ENCODE results near the gene TSPAN11. TPM values are rescaled to one million over a fixed set of nuclear protein-coding genes. Genes with fewer than 3 reads are reported as not detected.

The TSPAN11 gene
- total and polyA plus RNA-seq, 2 experiments from 2014 or later: 2.1 to 6.0 TPM

DNA sequence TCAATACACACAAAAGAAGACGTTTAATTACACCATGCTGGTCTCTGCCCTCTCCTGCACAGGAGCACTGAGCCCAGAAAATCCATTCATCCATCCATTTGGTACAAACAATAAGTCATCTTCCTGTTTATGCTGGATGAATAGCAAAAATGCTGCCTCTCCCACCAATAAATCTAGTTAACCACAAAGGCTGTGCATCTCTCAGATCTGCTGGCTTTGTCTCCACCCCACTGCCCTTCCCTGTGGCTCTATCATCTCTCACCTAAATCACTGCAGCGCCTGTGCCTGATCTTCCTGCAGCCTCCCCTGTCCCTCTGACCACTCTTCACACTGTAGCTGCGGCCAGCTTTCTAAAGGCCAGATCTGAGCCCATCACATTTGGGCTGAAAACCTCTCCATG is 74.2 kb downstream of the TSPAN11 start (continued):
- TF ChIP-seq, protein P1, sequence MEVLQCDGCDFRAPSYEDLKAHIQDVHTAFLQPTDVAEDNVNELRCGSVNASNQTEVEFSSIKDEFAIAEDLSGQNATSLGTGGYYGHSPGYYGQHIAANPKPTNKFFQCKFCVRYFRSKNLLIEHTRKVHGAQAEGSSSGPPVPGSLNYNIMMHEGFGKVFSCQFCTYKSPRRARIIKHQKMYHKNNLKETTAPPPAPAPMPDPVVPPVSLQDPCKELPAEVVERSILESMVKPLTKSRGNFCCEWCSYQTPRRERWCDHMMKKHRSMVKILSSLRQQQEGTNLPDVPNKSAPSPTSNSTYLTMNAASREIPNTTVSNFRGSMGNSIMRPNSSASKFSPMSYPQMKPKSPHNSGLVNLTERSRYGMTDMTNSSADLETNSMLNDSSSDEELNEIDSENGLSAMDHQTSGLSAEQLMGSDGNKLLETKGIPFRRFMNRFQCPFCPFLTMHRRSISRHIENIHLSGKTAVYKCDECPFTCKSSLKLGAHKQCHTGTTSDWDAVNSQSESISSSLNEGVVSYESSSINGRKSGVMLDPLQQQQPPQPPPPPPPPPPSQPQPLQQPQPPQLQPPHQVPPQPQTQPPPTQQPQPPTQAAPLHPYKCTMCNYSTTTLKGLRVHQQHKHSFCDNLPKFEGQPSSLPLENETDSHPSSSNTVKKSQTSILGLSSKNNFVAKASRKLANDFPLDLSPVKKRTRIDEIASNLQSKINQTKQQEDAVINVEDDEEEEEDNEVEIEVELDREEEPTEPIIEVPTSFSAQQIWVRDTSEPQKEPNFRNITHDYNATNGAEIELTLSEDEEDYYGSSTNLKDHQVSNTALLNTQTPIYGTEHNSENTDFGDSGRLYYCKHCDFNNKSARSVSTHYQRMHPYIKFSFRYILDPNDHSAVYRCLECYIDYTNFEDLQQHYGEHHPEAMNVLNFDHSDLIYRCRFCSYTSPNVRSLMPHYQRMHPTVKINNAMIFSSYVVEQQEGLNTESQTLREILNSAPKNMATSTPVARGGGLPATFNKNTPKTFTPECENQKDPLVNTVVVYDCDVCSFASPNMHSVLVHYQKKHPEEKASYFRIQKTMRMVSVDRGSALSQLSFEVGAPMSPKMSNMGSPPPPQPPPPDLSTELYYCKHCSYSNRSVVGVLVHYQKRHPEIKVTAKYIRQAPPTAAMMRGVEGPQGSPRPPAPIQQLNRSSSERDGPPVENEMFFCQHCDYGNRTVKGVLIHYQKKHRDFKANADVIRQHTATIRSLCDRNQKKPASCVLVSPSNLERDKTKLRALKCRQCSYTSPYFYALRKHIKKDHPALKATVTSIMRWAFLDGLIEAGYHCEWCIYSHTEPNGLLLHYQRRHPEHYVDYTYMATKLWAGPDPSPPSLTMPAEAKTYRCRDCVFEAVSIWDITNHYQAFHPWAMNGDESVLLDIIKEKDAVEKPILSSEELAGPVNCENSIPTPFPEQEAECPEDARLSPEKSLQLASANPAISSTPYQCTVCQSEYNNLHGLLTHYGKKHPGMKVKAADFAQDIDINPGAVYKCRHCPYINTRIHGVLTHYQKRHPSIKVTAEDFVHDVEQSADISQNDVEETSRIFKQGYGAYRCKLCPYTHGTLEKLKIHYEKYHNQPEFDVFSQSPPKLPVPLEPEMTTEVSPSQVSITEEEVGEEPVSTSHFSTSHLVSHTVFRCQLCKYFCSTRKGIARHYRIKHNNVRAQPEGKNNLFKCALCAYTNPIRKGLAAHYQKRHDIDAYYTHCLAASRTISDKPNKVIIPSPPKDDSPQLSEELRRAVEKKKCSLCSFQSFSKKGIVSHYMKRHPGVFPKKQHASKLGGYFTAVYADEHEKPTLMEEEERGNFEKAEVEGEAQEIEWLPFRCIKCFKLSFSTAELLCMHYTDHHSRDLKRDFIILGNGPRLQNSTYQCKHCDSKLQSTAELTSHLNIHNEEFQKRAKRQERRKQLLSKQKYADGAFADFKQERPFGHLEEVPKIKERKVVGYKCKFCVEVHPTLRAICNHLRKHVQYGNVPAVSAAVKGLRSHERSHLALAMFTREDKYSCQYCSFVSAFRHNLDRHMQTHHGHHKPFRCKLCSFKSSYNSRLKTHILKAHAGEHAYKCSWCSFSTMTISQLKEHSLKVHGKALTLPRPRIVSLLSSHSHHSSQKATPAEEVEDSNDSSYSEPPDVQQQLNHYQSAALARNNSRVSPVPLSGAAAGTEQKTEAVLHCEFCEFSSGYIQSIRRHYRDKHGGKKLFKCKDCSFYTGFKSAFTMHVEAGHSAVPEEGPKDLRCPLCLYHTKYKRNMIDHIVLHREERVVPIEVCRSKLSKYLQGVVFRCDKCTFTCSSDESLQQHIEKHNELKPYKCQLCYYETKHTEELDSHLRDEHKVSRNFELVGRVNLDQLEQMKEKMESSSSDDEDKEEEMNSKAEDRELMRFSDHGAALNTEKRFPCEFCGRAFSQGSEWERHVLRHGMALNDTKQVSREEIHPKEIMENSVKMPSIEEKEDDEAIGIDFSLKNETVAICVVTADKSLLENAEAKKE (CRISPR knock-in tag; IDR thresholded peaks at IDR 0.05): no peak
- TF ChIP-seq JUNB (IDR thresholded peaks at IDR 0.05; ENCODE audit: unreplicated experiment) (no peak), STAT1 (IDR thresholded peaks at IDR 0.05; ENCODE audit: unreplicated experiment) (no peak), ZNF114 (CRISPR knock-in tag; IDR thresholded peaks at IDR 0.05) (no peak), EZH2phosphoT487 (IDR thresholded peaks at IDR 0.05; ENCODE audit: unreplicated experiment) (no peak)

DNA sequence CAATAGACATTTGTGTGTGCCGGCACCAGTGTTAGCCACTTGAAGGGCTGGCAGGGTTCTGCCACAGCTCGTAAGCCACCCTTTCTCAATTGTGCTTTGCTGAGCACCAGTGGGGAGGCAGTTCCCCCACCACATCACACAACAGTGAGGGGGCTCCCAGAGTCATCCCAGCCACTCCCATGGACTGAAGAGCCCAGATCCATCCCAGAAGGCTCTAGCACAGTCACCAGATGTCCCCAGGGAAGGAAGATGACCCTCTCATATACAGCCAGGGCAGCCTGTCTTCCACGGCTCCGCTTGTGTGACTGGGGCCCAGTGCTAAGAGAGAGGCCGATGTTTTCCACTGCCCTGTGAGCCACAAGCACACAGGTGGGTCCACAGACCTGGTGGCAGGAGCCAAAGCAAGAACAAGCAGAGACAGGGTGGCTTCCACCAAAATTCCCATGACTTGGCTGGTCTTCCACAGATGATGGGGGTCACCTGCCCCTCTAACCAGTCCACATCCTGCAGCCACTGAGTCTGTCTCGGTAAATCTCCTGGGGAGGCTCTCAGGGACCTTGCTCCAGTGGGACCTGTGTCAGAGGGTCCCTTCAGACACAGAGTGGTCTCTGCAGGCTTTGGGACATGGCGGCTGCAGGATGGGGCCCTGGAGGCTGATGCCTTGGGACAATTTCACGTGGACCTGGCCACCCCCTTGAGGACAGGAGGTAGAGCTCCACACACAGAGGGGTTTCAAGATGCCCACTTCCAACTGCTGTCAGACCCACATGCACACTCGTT is 75.2 kb downstream of the TSPAN11 start:
- peaks cover 13% of the 10 kb centered on the region for H3K4me1 Mint-ChIP-seq
- no peaks in the 10 kb centered on the region for H3K36me3 ChIP-seq (ENCODE audit: insufficient read depth)
- no peaks in the 10 kb centered on the region for H3K9me3 Mint-ChIP-seq

More for the DNA sequence above, 75.2 kb downstream of the TSPAN11 start:
- DNase-seq (ENCODE audit: low spot score) (no peak), ATAC-seq (no peak)
- H4K20me1 ChIP-seq (replicated peaks; ENCODE audit: insufficient read depth): no peaks in the 10 kb centered on the region
- no peaks in the 10 kb centered on the region for H3K79me2 ChIP-seq (replicated peaks; ENCODE audit: insufficient read depth)
- peaks cover 24% of the 10 kb centered on the region for H3K27me3 Mint-ChIP-seq (ENCODE audit: insufficient read depth, low read depth, poor library complexity)
- no peak overlapping the region for H3K27ac Mint-ChIP-seq
- H2AFZ ChIP-seq: no peak overlapping the region
- no peaks in the 10 kb centered on the region for H3K9me2 ChIP-seq (ENCODE audit: insufficient read depth)
- no peak overlapping the region for H3K4me2 ChIP-seq
- no peaks in the 10 kb centered on the region for H3F3A ChIP-seq (replicated peaks; ENCODE audit: low read depth)
- TF ChIP-seq EZH2 (IDR thresholded peaks at IDR 0.05; ENCODE audit: low read depth, unreplicated experiment) (no peak), JUNB (IDR thresholded peaks at IDR 0.05; ENCODE audit: unreplicated experiment) (no peak), EZH2phosphoT487 (IDR thresholded peaks at IDR 0.05; ENCODE audit: unreplicated experiment) (no peak), ZNF331 (CRISPR knock-in tag; IDR thresholded peaks at IDR 0.05; ENCODE audit: low read depth) (no peak), ZNF114 (CRISPR knock-in tag; IDR thresholded peaks at IDR 0.05) (no peak), POLR2AphosphoS5 (IDR thresholded peaks at IDR 0.05; ENCODE audit: low read depth) (no peak), STAT1 (IDR thresholded peaks at IDR 0.05; ENCODE audit: unreplicated experiment) (no peak)
- TF ChIP-seq, protein P2, sequence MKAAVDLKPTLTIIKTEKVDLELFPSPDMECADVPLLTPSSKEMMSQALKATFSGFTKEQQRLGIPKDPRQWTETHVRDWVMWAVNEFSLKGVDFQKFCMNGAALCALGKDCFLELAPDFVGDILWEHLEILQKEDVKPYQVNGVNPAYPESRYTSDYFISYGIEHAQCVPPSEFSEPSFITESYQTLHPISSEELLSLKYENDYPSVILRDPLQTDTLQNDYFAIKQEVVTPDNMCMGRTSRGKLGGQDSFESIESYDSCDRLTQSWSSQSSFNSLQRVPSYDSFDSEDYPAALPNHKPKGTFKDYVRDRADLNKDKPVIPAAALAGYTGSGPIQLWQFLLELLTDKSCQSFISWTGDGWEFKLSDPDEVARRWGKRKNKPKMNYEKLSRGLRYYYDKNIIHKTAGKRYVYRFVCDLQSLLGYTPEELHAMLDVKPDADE (IDR thresholded peaks at IDR 0.05): no peak
- TF ChIP-seq, protein P3, sequence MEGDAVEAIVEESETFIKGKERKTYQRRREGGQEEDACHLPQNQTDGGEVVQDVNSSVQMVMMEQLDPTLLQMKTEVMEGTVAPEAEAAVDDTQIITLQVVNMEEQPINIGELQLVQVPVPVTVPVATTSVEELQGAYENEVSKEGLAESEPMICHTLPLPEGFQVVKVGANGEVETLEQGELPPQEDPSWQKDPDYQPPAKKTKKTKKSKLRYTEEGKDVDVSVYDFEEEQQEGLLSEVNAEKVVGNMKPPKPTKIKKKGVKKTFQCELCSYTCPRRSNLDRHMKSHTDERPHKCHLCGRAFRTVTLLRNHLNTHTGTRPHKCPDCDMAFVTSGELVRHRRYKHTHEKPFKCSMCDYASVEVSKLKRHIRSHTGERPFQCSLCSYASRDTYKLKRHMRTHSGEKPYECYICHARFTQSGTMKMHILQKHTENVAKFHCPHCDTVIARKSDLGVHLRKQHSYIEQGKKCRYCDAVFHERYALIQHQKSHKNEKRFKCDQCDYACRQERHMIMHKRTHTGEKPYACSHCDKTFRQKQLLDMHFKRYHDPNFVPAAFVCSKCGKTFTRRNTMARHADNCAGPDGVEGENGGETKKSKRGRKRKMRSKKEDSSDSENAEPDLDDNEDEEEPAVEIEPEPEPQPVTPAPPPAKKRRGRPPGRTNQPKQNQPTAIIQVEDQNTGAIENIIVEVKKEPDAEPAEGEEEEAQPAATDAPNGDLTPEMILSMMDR (conservative IDR thresholded peaks at IDR 0.05; ENCODE audit: low read depth in 2 of 2): no peak
- H3K4me3 Mint-ChIP-seq: no peak overlapping the region
- H3K4me1 ChIP-seq (ENCODE audit: insufficient read depth): no peaks in the 10 kb centered on the region
- no peaks in the 10 kb centered on the region for H3K27me3 ChIP-seq (ENCODE audit: insufficient read depth)
- H3K36me3 Mint-ChIP-seq (ENCODE audit: low read depth): no peaks in the 10 kb centered on the region
- no peak overlapping the region for H3K4me3 ChIP-seq
- H3K27ac ChIP-seq (ENCODE audit: low read depth): no peak overlapping the region

All from GM23338 (cell line).